Cardiac muscle cell (in vitro differentiated cells and primary cell): ENCODE results near the gene SLC7A8. TPM values are rescaled to one million over a fixed set of nuclear protein-coding genes. Genes with fewer than 3 reads are reported as not detected.

Source experiments
- DNase-seq, 2 donors: peaks; one replicate each; pipeline versions ENCODE4 v3.0.0 to v3.0.0-alpha.2; 2010 to 2017; ENCODE audit warnings: low read depth in 1 of 2, low spot score in 1 of 2
- H3K27ac ChIP-seq: fragments of 200-600 bp; sonication (generic); 2 replicates; pipeline ENCODE4 v1.5.1; 2016
- H3K27me3 ChIP-seq: fragments of 200-600 bp; sonication (generic); 2 replicates; pipeline ENCODE4 v1.6.0; 2016; ENCODE audit warnings: control low read depth
- H3K36me3 ChIP-seq: fragments of 200-600 bp; sonication (generic); 2 replicates; pipeline ENCODE4 v1.5.1; 2016; ENCODE audit warnings: control low read depth
- H3K4me1 ChIP-seq: fragments of 200-600 bp; sonication (generic); 2 replicates; pipeline ENCODE4 v1.8.1; 2017; ENCODE audit warnings: low read depth, mild to moderate bottlenecking, mixed run types
- H3K4me3 ChIP-seq: fragments of 200-600 bp; sonication (generic); 2 replicates; pipeline ENCODE4 v1.5.1; 2016; ENCODE audit warnings: mild to moderate bottlenecking
- H3K9me3 ChIP-seq: fragments of 200-600 bp; sonication (generic); 2 replicates; pipeline ENCODE4 v1.5.1; 2017; ENCODE audit warnings: low read depth, mild to moderate bottlenecking, control low read depth
- CTCF ChIP-seq: IDR thresholded peaks from 2 replicates; pipeline ENCODE4 v1.5.1; 2012; ENCODE audit warnings: low read depth, mild to moderate bottlenecking, low read length
- polyA plus RNA-seq: library from polyadenylated mRNA; unstranded; fragments of >200 nt; fragmentation: Nextera tagmentation; extraction: Ambion mirVana; gene quantifications from 2 replicates; pipeline ENCODE4 v1.2.1, GENCODE V29; 2016
- total RNA-seq: library from RNA; depleted of rRNA; stranded (reverse); fragments of >200 nt; gene quantifications from 2 replicates; pipeline ENCODE4 v1.2.3, GENCODE V29; 2016

SLC7A8 gene
- total and polyA plus RNA-seq, 2 experiments from 2014 or later: 14.0 to 14.1 TPM

GRCh38 chr14:23080474-23080873 lies 103.0 kb downstream of the SLC7A8 start:
- H3K9me3 ChIP-seq: no peaks in the 10 kb centered on the region
- DNase-seq: no peak
- H3K4me3 ChIP-seq: no peak overlapping the region
- H3K27ac ChIP-seq: no peak overlapping the region
- no peaks in the 10 kb centered on the region for H3K4me1 ChIP-seq
- no peaks in the 10 kb centered on the region for H3K27me3 ChIP-seq
- no peak for TF ChIP-seq CTCF
- H3K36me3 ChIP-seq: peaks cover 84% of the 10 kb centered on the region

- Histone ChIP-seq H3K4me1 (no peaks in the 10 kb centered on the region), H3K27ac (no peak overlapping the region), H3K36me3 (peaks cover 80% of the 10 kb centered on the region), H3K27me3 (no peaks in the 10 kb centered on the region), H3K4me3 (no peak overlapping the region), H3K9me3 (no peaks in the 10 kb centered on the region)
- DNase-seq: no peak
- TF ChIP-seq CTCF: no peak
These were observed 103.7 kb downstream of the SLC7A8 start for GRCh38 chr14:23079716-23080115.

- Histone ChIP-seq H3K9me3 (no peaks in the 10 kb centered on the region), H3K4me3 (no peak overlapping the region), H3K27me3 (no peaks in the 10 kb centered on the region), H3K27ac (peak overlapping the region; percentile 7), H3K36me3 (peaks cover 75% of the 10 kb centered on the region), H3K4me1 (no peaks in the 10 kb centered on the region)
- peak in 1 of 2 donors; percentile 93 for DNase-seq
- TF ChIP-seq CTCF: no peak
These were observed 104.8 kb downstream of the SLC7A8 start for GRCh38 chr14:23078692-23079116.

- DNase-seq: no peak
- Histone ChIP-seq H3K4me3 (no peak overlapping the region), H3K36me3 (peaks cover 69% of the 10 kb centered on the region), H3K9me3 (no peaks in the 10 kb centered on the region), H3K27me3 (no peaks in the 10 kb centered on the region), H3K4me1 (peaks cover 4% of the 10 kb centered on the region), H3K27ac (no peak overlapping the region)
- no peak for TF ChIP-seq CTCF
These were observed 105.5 kb downstream of the SLC7A8 start for GRCh38 chr14:23077962-23078361.

- Histone ChIP-seq H3K27ac (no peak overlapping the region), H3K9me3 (no peaks in the 10 kb centered on the region), H3K36me3 (peaks cover 65% of the 10 kb centered on the region), H3K4me1 (peaks cover 13% of the 10 kb centered on the region), H3K27me3 (no peaks in the 10 kb centered on the region), H3K4me3 (no peak overlapping the region)
- DNase-seq: peak; percentile 52 to 53
- peak; percentile 71 for TF ChIP-seq CTCF
These were observed 106.6 kb downstream of the SLC7A8 start for GRCh38 chr14:23076785-23077408.

Other genes with a start within 250 kb of the SLC7A8 start
- 60.7 and 84.5 TPM in 2 replicates for gene HAUS4, start 226.6 kb downstream of the SLC7A8 start, total RNA-seq
- gene HAUS4, start 226.6 kb downstream of the SLC7A8 start, polyA plus RNA-seq: 28.3 and 59.7 TPM in 2 replicates
- gene AJUBA, start 201.1 kb downstream of the SLC7A8 start, total RNA-seq: 33.8 and 39.3 TPM in 2 replicates
- gene AJUBA, start 201.1 kb downstream of the SLC7A8 start, polyA plus RNA-seq: 18.9 and 19.9 TPM in 2 replicates
- gene C14orf93, start 173.5 kb downstream of the SLC7A8 start, total RNA-seq: 7.9 and 26.3 TPM in 2 replicates
- 6.7 and 10.5 TPM in 2 replicates for gene C14orf93, start 173.5 kb downstream of the SLC7A8 start, polyA plus RNA-seq
- 124 and 255 TPM in 2 replicates for gene PSMB5, start 148.8 kb downstream of the SLC7A8 start, total RNA-seq
- gene PSMB5, start 148.8 kb downstream of the SLC7A8 start, polyA plus RNA-seq: 304 and 326 TPM in 2 replicates
- gene PSMB11, start 141.4 kb downstream of the SLC7A8 start, total RNA-seq: 0.12 TPM in 1 of 2 replicates, not detected in the other
- gene PSMB11, start 141.4 kb downstream of the SLC7A8 start, polyA plus RNA-seq: not detected in 2 replicates
- gene CDH24, start 126.1 kb downstream of the SLC7A8 start, total RNA-seq: 8.6 and 8.9 TPM in 2 replicates
- gene CDH24, start 126.1 kb downstream of the SLC7A8 start, polyA plus RNA-seq: 4.4 and 13.4 TPM in 2 replicates
- gene ACIN1, start 88.5 kb downstream of the SLC7A8 start, total RNA-seq: 95.1 and 151 TPM in 2 replicates
- gene ACIN1, start 88.5 kb downstream of the SLC7A8 start, polyA plus RNA-seq: 41.0 and 45.5 TPM in 2 replicates
- 22.2 and 57.0 TPM in 2 replicates for gene C14orf119, start 88.2 kb downstream of the SLC7A8 start, total RNA-seq
- 105 and 120 TPM in 2 replicates for gene C14orf119, start 88.2 kb downstream of the SLC7A8 start, polyA plus RNA-seq
- gene CIROP, start 78.7 kb downstream of the SLC7A8 start, total RNA-seq: 0.15 TPM in 1 of 2 replicates, not detected in the other
- gene CIROP, start 78.7 kb downstream of the SLC7A8 start, polyA plus RNA-seq: not detected in 2 replicates
- gene CEBPE, start 64.4 kb downstream of the SLC7A8 start, total RNA-seq: not detected in 2 replicates
- not detected in 2 replicates for gene CEBPE, start 64.4 kb downstream of the SLC7A8 start, polyA plus RNA-seq
- not detected in 2 replicates for gene RNF212B, start 54.3 kb upstream of the SLC7A8 start, total RNA-seq
- gene RNF212B, start 54.3 kb upstream of the SLC7A8 start, polyA plus RNA-seq: 0.72 TPM in 1 of 2 replicates, not detected in the other
- 12.3 and 13.6 TPM in 2 replicates for gene HOMEZ, start 102.5 kb upstream of the SLC7A8 start, total RNA-seq
- 20.8 and 26.5 TPM in 2 replicates for gene HOMEZ, start 102.5 kb upstream of the SLC7A8 start, polyA plus RNA-seq
- gene PPP1R3E, start 119.2 kb upstream of the SLC7A8 start, total RNA-seq: 15.5 and 16.9 TPM in 2 replicates
- gene PPP1R3E, start 119.2 kb upstream of the SLC7A8 start, polyA plus RNA-seq: 14.2 and 17.9 TPM in 2 replicates
- 28.6 and 40.7 TPM in 2 replicates for gene BCL2L2, start 123.2 kb upstream of the SLC7A8 start, total RNA-seq
- gene BCL2L2, start 123.2 kb upstream of the SLC7A8 start, polyA plus RNA-seq: 5.8 and 7.4 TPM in 2 replicates
- 184 and 194 TPM in 2 replicates for gene PABPN1, start 137.8 kb upstream of the SLC7A8 start, total RNA-seq
- 502 and 534 TPM in 2 replicates for gene PABPN1, start 137.8 kb upstream of the SLC7A8 start, polyA plus RNA-seq
- 66.6 and 74.0 TPM in 2 replicates for gene SLC22A17, start 169.2 kb upstream of the SLC7A8 start, total RNA-seq
- 43.8 and 55.1 TPM in 2 replicates for gene SLC22A17, start 169.2 kb upstream of the SLC7A8 start, polyA plus RNA-seq
- 20.5 and 36.6 TPM in 2 replicates for gene EFS, start 181.5 kb upstream of the SLC7A8 start, total RNA-seq
- gene EFS, start 181.5 kb upstream of the SLC7A8 start, polyA plus RNA-seq: 16.7 and 22.2 TPM in 2 replicates
- not detected in 2 replicates for gene IL25, start 189.1 kb upstream of the SLC7A8 start, total RNA-seq
- gene IL25, start 189.1 kb upstream of the SLC7A8 start, polyA plus RNA-seq: 3.2 and 7.9 TPM in 2 replicates
- 0.21 and 0.49 TPM in 2 replicates for gene CMTM5, start 193.4 kb upstream of the SLC7A8 start, total RNA-seq
- 25.2 and 31.4 TPM in 2 replicates for gene CMTM5, start 193.4 kb upstream of the SLC7A8 start, polyA plus RNA-seq
- gene MYH6, start 224.6 kb upstream of the SLC7A8 start, total RNA-seq: 4,520 and 8,484 TPM in 2 replicates
- gene MYH6, start 224.6 kb upstream of the SLC7A8 start, polyA plus RNA-seq: 2,795 and 4,145 TPM in 2 replicates